A549 (cell line): ENCODE measurements around the gene ANKRD29. TPM values are rescaled to one million over a fixed set of nuclear protein-coding genes. Genes with fewer than 3 reads are reported as not detected.

Experiments
- ATAC-seq, 2 experiments: fragments of 200-7000 bp in 1 of 2; fragments of >200 bp in 1 of 2; cut with Nextera tagmentation in 1 of 2; cut with Tn5 transposase in 1 of 2; 3 replicates each; pipeline versions ENCODE4 v1.8.0 to v1.9.1; 2018 to 2020; ENCODE audit warnings: mild to moderate bottlenecking in 1 of 2, moderate library complexity in 1 of 2
- CTCF ChIA-PET: fragments of 300-600 bp; sonication (Branson Sonifier 250); formaldehyde crosslinking; extraction: SDS; loops from one replicate; lab custom pipeline; 2021; ENCODE audit warnings: antibody characterized with exemption, inconsistent platforms; lab: Yijun Ruan, JAX
- POLR2A ChIA-PET: fragments of 350-600 bp; formaldehyde crosslinking; extraction: SDS; loops from one replicate; lab custom pipeline; 2021; ENCODE audit warnings: antibody characterized with exemption, inconsistent platforms; lab: Yijun Ruan, JAX
- DNase-seq, 2 experiments: peaks; one replicate each; pipeline versions ENCODE4 v3.0.0 to v3.0.0-alpha.2; 2011 to 2016; ENCODE audit warnings: low read depth in 1 of 2, low spot score in 1 of 2
- FAIRE-seq: peaks from 2 replicates; lab custom pipeline; 2011; peaks lifted over from hg19 to GRCh38; lab: Jason Lieb, UNC
- H3K27ac ChIP-seq, 2 experiments: fragments of >200 bp; sonication (Bioruptor Twin); formaldehyde crosslinking; 3 replicates each; pipeline ENCODE4 v1.5.1; 2016 to 2017
- H3K4me1 ChIP-seq: fragments of >200 bp; sonication (Bioruptor Twin); formaldehyde crosslinking; 3 replicates; pipeline ENCODE4 v1.6.1; 2016
- H3K4me2 ChIP-seq: fragments of >200 bp; sonication (Bioruptor Twin); formaldehyde crosslinking; 3 replicates; pipeline ENCODE4 v1.6.1; 2016
- H3K4me3 ChIP-seq: fragments of >200 bp; sonication (Bioruptor Twin); formaldehyde crosslinking; 3 replicates; pipeline ENCODE4 v1.5.1; 2016
- H3K9me3 ChIP-seq: fragments of >200 bp; sonication (Bioruptor Twin); formaldehyde crosslinking; 3 replicates; pipeline ENCODE4 v1.6.1; 2016
- CEBPB ChIP-seq, 2 experiments: fragments of >200 bp in 1 of 2; sonication (Bioruptor Twin) in 1 of 2; formaldehyde crosslinking in 1 of 2; IDR thresholded peaks; 2 replicates each; pipeline ENCODE4 v1.6.1; 2012 to 2016
- CHD4 ChIP-seq: fragments of 200-600 bp; sonication (generic); IDR thresholded peaks from 2 replicates; pipeline ENCODE4 v1.6.1; 2016; ENCODE audit warnings: antibody characterized with exemption, mild to moderate bottlenecking, borderline replicate concordance
- FOSB ChIP-seq: fragments of 250-450 bp; sonication (Bioruptor Pico); IDR thresholded peaks from 2 replicates; pipeline ENCODE4 v1.5.0; 2020; ENCODE audit warnings: mild to moderate bottlenecking, moderate library complexity
- FOXS1 ChIP-seq: fragments of 250-450 bp; sonication (Bioruptor Pico); IDR thresholded peaks from 2 replicates; pipeline ENCODE4 v1.5.0; 2020; ENCODE audit warnings: mild to moderate bottlenecking, moderate library complexity
- HOXB5 ChIP-seq: fragments of 250-450 bp; sonication (Bioruptor Pico); IDR thresholded peaks from 2 replicates; pipeline ENCODE4 v1.5.0; 2020; ENCODE audit warnings: mild to moderate bottlenecking, moderate library complexity
- JUN ChIP-seq, 2 experiments: fragments of >200 bp; sonication (Bioruptor Twin); formaldehyde crosslinking; IDR thresholded peaks; 2 replicates in 1 of 2; 3 replicates in 1 of 2; pipeline ENCODE4 v1.6.1; 2016 to 2017
- KDM5A ChIP-seq: fragments of 200-600 bp; sonication (generic); IDR thresholded peaks from 2 replicates; pipeline ENCODE4 v1.6.1; 2016; ENCODE audit warnings: antibody characterized with exemption, mild to moderate bottlenecking
- MYC ChIP-seq: IDR thresholded peaks from 2 replicates; pipeline ENCODE4 v1.6.1; 2012; ENCODE audit warnings: mild to moderate bottlenecking, inconsistent platforms, low read length, improper control_type of control experiment, borderline replicate concordance
- NPAS2 ChIP-seq: fragments of 250-450 bp; sonication (Bioruptor Pico); IDR thresholded peaks from 2 replicates; pipeline ENCODE4 v1.8.0; 2022; ENCODE audit warnings: mild to moderate bottlenecking, moderate library complexity, borderline replicate concordance
- NR3C1 ChIP-seq: fragments of >200 bp; sonication (Bioruptor Twin); formaldehyde crosslinking; IDR thresholded peaks from 3 replicates; pipeline ENCODE4 v1.6.1; 2017
- PHF8 ChIP-seq: fragments of 200-600 bp; sonication (generic); IDR thresholded peaks from 2 replicates; pipeline ENCODE4 v1.6.1; 2016; ENCODE audit warnings: low read depth, mild to moderate bottlenecking, antibody characterized with exemption, moderate library complexity, borderline replicate concordance
- POLR2AphosphoS2 ChIP-seq: conservative IDR thresholded peaks from 2 replicates; pipeline ENCODE4 v1.6.1; 2012; ENCODE audit warnings: low read length, improper control_type of control experiment, inconsistent platforms
- RCOR1 ChIP-seq: fragments of 150-350 bp; IDR thresholded peaks from 2 replicates; pipeline ENCODE4 v1.6.1; 2014; ENCODE audit warnings: antibody characterized with exemption, low read length, low read depth
- RFX5 ChIP-seq: fragments of 450-650 bp; IDR thresholded peaks from 2 replicates; pipeline ENCODE4 v1.7.1; 2014; ENCODE audit warnings: antibody characterized with exemption, mild to moderate bottlenecking, moderate library complexity
- ZSCAN20 ChIP-seq: fragments of 250-450 bp; sonication (Bioruptor Pico); IDR thresholded peaks from 2 replicates; pipeline ENCODE4 v1.8.0; 2022; ENCODE audit warnings: mild to moderate bottlenecking, moderate library complexity
- WGBS: methylation state at CpG from one replicate; pipeline ENCODE4 v1.1.6; 2017; ENCODE audit errors: missing lambda C conversion rate; 5-methylcytosine and 5-hydroxymethylcytosine counted together
- polyA plus RNA-seq, 4 experiments: library from polyadenylated mRNA; depleted of rRNA in 3 of 4; stranded (reverse); fragments of >200 nt; fragmentation: RNase III in 1 of 4; extraction: RNeasy Plus Mini Kit Qiagen cat#74134 plus additional on column Dnase treatment in 1 of 4; gene quantifications; 2 replicates in 3 of 4; 3 replicates in 1 of 4; pipeline ENCODE4 v1.2.3, GENCODE V29; 2011 to 2017
- TF ChIP-seq, protein P1 (sequence below): IDR thresholded peaks from 2 replicates; pipeline ENCODE4 v1.6.1; 2012; ENCODE audit warnings: low read depth, borderline replicate concordance
- TF ChIP-seq, protein P2 (sequence below): fragments of 450-650 bp; IDR thresholded peaks from 2 replicates; pipeline ENCODE4 v1.6.1; 2014; ENCODE audit warnings: antibody characterized with exemption
- TF ChIP-seq, protein P3 (sequence below): fragments of 200-600 bp; sonication (generic); IDR thresholded peaks from 2 replicates; pipeline ENCODE4 v1.6.1; 2016; ENCODE audit warnings: antibody characterized with exemption, mild to moderate bottlenecking, moderate library complexity
- TF ChIP-seq, protein P4 (sequence below): IDR thresholded peaks from 2 replicates; pipeline ENCODE4 v1.6.1; 2012

ANKRD29 gene
- polyA plus RNA-seq, 2 of the 4 experiments (the other 2 are of a cell fraction) = 12.4 to 25.4 TPM

DNA sequence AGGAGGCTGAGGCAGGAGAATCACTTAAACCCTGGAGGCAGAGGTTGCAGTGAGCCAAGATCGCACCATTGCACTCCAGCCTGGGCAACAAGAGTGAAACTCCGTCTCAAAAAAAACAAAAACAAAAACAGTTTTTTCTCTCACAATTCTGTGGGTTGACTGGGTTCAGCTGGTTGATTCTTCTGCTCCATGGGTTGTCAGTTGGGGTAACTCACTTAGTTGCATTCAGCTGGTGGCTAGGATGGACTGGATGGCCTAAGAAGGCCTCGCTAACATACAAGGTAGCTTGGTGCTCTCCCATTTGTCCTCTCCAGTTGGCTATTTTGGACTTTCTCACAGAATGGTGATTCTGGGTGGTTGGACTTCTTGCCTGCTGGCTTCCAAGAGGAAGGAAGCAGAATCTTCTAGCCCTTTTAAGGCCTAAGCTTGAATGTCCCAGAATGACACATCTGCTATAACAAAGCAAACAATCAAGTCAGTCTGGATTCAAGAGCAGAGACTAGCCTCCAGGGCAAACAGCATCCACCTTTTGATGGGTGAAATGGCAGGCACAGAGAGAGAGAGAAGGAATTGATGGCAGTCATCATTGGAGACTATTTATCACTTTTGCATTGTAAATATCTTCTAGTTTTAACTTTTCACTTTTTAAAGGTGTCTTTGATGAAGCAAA is 44.4 kb upstream of the ANKRD29 start:
- POLR2A ChIA-PET = no interaction called here
- no peak overlapping the region for H3K4me2 ChIP-seq
- CTCF ChIA-PET = interaction anchor here (1.1 to 2.0 kb wide), 2 partner anchors 85 to 208 kb away, joined by 3 to 6 read pairs; no protein-coding TSS in a partner anchor
- DNase-seq (no peak), ATAC-seq (no peak), FAIRE-seq (no peak)
- peaks cover 8% of the 10 kb centered on the region; the same call in 2 of the 3 replicates for H3K9me3 ChIP-seq
- WGBS = 100% methylated on average over 3 of the region's 3 CpGs
- peaks cover 43% of the 10 kb centered on the region for H3K4me1 ChIP-seq
- TF ChIP-seq, protein P1, sequence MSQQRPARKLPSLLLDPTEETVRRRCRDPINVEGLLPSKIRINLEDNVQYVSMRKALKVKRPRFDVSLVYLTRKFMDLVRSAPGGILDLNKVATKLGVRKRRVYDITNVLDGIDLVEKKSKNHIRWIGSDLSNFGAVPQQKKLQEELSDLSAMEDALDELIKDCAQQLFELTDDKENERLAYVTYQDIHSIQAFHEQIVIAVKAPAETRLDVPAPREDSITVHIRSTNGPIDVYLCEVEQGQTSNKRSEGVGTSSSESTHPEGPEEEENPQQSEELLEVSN = no peak
- TF ChIP-seq NR3C1 = no peak
- H3K4me3 ChIP-seq = no peak overlapping the region
- no peak overlapping the region for H3K27ac ChIP-seq

DNA sequence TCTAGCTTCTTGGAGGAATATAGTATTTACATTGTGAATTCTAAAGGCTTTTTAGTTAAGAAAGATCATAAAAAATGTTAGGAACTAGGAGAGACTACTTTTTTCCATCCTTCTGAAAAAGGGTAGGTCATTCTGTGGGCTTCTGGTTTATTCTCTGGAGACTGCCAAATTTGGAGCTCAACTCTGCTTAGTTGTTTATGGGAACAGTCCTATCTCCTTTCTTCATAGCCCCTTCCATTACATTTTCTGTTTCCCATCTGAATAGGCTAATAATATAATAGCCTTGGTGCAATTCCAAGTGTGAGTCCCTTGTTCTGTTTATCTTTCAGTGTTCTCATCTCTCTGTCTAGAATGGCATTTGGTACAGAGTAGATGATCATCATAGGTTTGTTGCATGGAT is 42.1 kb upstream of the ANKRD29 start:
- peaks cover 8% of the 10 kb centered on the region; the same call in 2 of the 3 replicates for H3K9me3 ChIP-seq
- H3K27ac ChIP-seq = peak overlapping the region in 1 of 2 experiments; percentile 46; a peak in 2 of 6 replicates
- TF ChIP-seq RCOR1 (no peak), POLR2AphosphoS2 (no peak), FOSB (no peak), CHD4 (no peak), RFX5 (no peak)
- TF ChIP-seq, protein P1 = no peak
- TF ChIP-seq, protein P2, sequence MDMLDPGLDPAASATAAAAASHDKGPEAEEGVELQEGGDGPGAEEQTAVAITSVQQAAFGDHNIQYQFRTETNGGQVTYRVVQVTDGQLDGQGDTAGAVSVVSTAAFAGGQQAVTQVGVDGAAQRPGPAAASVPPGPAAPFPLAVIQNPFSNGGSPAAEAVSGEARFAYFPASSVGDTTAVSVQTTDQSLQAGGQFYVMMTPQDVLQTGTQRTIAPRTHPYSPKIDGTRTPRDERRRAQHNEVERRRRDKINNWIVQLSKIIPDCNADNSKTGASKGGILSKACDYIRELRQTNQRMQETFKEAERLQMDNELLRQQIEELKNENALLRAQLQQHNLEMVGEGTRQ = no peak
- CTCF ChIA-PET = interaction anchor here (0.9 to 6.8 kb wide), 10 partner anchors 11 to 206 kb away, joined by 3 to 89 read pairs (median 26); no protein-coding TSS in a partner anchor
- POLR2A ChIA-PET = no interaction called here
- ATAC-seq (no peak), DNase-seq (no peak), FAIRE-seq (no peak)
- H3K4me1 ChIP-seq = peaks cover 24% of the 10 kb centered on the region
- H3K4me3 ChIP-seq = no peak overlapping the region
- peak overlapping the region; percentile 4; the same call in 1 of the 3 replicates for H3K4me2 ChIP-seq

DNA sequence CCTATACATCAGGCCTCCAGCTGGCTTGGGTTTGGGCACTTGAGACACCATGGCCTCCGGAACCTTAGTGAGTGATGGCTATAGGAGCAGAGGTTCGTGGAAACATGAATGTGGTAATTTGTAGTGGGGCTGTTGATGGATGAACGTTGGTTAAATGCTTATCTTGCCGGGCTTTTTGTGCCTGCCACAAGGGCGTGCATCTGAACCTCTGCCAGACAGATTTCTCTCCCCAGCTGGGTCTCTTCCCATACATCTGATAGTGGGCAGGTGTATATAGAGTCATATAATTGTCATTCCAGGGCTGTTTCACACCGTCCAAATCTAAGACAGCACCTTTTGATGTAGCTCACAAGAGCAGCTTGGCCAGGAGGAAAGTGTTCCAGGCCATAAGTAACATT is 41.3 kb upstream of the ANKRD29 start:
- no peak for ATAC-seq
- Histone ChIP-seq H3K4me3 (no peak overlapping the region), H3K9me3 (peaks cover 8% of the 10 kb centered on the region; the same call in 2 of the 3 replicates), H3K4me1 (peaks cover 28% of the 10 kb centered on the region), H3K27ac (peak overlapping the region; percentile 36; a peak in 3 of 6 replicates), H3K4me2 (no peak overlapping the region)
- POLR2A ChIA-PET = no interaction called here
- no peak for FAIRE-seq
- 76% methylated on average over 6 of the region's 6 CpGs for WGBS
- no peak for TF ChIP-seq PHF8
- TF ChIP-seq HOXB5 (CRISPR knock-in tag) = no peak
- no peak for TF ChIP-seq FOXS1 (CRISPR knock-in tag)
- TF ChIP-seq KDM5A = no peak
- TF ChIP-seq MYC = no peak
- no peak for TF ChIP-seq FOSB
- no peak for TF ChIP-seq NPAS2 (CRISPR knock-in tag)
- TF ChIP-seq CEBPB (IDR thresholded peaks at IDR 0.05) = no peak
- no peak for TF ChIP-seq CHD4
- no peak for TF ChIP-seq ZSCAN20 (CRISPR knock-in tag)
- TF ChIP-seq, protein P3, sequence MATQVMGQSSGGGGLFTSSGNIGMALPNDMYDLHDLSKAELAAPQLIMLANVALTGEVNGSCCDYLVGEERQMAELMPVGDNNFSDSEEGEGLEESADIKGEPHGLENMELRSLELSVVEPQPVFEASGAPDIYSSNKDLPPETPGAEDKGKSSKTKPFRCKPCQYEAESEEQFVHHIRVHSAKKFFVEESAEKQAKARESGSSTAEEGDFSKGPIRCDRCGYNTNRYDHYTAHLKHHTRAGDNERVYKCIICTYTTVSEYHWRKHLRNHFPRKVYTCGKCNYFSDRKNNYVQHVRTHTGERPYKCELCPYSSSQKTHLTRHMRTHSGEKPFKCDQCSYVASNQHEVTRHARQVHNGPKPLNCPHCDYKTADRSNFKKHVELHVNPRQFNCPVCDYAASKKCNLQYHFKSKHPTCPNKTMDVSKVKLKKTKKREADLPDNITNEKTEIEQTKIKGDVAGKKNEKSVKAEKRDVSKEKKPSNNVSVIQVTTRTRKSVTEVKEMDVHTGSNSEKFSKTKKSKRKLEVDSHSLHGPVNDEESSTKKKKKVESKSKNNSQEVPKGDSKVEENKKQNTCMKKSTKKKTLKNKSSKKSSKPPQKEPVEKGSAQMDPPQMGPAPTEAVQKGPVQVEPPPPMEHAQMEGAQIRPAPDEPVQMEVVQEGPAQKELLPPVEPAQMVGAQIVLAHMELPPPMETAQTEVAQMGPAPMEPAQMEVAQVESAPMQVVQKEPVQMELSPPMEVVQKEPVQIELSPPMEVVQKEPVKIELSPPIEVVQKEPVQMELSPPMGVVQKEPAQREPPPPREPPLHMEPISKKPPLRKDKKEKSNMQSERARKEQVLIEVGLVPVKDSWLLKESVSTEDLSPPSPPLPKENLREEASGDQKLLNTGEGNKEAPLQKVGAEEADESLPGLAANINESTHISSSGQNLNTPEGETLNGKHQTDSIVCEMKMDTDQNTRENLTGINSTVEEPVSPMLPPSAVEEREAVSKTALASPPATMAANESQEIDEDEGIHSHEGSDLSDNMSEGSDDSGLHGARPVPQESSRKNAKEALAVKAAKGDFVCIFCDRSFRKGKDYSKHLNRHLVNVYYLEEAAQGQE = no peak
- TF ChIP-seq JUN (IDR thresholded peaks at IDR 0.05) = no peak
- TF ChIP-seq, protein P4, sequence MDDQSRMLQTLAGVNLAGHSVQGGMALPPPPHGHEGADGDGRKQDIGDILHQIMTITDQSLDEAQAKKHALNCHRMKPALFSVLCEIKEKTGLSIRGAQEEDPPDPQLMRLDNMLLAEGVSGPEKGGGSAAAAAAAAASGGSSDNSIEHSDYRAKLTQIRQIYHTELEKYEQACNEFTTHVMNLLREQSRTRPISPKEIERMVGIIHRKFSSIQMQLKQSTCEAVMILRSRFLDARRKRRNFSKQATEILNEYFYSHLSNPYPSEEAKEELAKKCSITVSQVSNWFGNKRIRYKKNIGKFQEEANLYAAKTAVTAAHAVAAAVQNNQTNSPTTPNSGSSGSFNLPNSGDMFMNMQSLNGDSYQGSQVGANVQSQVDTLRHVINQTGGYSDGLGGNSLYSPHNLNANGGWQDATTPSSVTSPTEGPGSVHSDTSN = no peak
- no peak for DNase-seq
- CTCF ChIA-PET = interaction anchor here (0.8 to 6.8 kb wide), 33 partner anchors 8 to 205 kb away, joined by 3 to 89 read pairs (median 9); partner anchors contain the start of genes NPC1 and RMC1
